ENCODE data around the gene SIX5.

- TF ChIP-seq REST (IDR thresholded peaks at IDR 0.05) (no peak), CTCF (IDR thresholded peaks at IDR 0.05; ENCODE audit: low read depth, low read length, missing input control) (no peak), TAF1 (conservative IDR thresholded peaks at IDR 0.05) (no peak), RAD21 (IDR thresholded peaks at IDR 0.05) (no peak), MAX (IDR thresholded peaks at IDR 0.05) (no peak)
Observed at GRCh38 chr19:45780146-45780447, 11.0 kb upstream of the SIX5 start.

Data from liver (tissue), 3 donors.